Measurements from ENCODE around the gene USP48.
"Not testable (repeated sequence)": the region's sequence is repeated elsewhere in the genome, so short reads cannot be mapped to it uniquely, and the experiment has no call there.

The USP48 gene

GRCh38 chr1:21782868-21783678, at the start of gene USP48:
TSS of gene USP48 (minus strand) at chr1:21783149. CDS start at chr1:21782957, 192 bp downstream.
- DNase-seq = peak; percentile 95

DNA sequence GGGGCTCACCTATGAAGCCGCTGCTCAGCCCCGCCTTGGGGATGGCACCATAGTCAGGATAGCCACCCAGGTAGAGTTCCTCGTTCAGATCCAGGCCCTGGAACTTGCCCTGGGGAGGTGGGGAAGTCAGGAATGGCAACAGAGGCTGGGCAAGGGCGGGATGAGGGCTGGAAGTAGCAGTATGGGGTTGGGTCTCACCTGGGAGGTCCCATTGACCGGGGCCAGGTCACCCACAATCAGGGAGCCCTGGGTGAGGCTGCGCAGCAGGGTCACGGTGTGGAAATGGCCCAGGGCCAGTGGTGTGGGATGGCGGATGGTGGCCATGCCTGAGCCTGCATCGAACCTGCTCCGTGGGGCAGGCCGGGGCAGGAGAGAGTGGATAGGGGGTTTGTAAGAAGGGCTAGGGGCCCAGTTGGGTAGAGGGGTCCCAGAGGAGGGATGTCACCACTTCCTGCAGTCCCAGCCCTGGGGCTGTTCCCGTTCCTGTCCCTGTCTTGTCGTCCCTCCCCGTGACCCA, 48.6 kb upstream of the USP48 start:
- DNase-seq = no peak

GRCh38 chr1:21830792-21831453, 48.0 kb upstream of the USP48 start:
- DNase-seq = no peak

DNA sequence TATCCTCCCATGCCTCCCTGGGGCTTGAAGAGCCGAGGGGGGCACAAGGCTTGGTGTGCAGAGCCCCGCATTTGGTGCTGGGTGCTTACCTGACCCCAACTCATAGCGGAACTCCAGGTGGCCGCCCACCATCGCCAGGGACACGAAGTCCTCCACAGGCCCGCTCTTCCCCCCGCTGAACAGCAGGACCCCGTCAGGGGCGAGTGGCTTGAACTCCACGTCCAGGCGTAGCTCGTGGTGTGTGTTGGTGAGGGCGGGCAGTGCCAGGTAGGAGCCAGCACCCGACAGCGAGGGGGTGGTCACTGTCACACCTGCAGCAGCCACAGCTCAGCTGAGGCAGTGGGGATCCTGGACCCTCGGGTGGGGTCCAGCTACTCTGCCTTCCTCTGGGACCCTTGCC, 46.3 kb upstream of the USP48 start:
- DNase-seq = no peak

DNA sequence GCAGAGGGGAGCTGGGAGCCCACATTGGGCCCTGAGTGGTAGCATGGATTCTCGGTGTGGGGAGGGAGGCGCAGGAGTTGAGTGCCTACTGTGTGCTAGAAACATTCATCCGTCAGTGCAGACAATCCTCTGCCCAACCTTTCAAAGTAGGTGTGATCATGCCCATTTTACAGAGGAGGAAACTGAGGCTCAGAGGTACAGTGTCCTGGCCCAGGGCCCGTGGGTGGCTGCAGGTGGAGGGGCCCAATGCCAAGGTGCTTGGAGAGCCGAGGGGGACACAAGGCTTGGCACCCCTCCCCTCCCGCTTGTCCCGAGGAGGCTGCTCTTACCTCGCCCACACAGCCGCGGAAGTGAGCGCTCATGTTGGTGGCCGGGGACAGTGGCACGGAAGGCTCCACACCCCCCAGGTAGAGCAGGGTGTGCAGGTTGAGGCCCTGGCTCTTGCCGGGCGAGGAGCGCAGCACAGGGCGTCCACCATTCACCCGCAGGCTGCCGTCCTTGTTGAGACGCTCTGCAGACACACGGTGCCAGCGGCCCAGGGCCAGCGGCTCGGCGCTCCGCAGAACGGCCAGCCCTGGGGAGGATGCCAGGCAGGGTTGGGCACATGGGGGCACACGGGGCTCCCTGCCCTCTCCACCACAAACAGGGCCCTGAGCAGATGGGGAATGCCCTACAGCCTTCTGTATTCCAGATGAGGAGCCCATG, 45.7 kb upstream of the USP48 start:
- DNase-seq = no peak

- no peak for DNase-seq
Measured at GRCh38 chr1:21828075-21828474, 45.1 kb upstream of the USP48 start.

DNA sequence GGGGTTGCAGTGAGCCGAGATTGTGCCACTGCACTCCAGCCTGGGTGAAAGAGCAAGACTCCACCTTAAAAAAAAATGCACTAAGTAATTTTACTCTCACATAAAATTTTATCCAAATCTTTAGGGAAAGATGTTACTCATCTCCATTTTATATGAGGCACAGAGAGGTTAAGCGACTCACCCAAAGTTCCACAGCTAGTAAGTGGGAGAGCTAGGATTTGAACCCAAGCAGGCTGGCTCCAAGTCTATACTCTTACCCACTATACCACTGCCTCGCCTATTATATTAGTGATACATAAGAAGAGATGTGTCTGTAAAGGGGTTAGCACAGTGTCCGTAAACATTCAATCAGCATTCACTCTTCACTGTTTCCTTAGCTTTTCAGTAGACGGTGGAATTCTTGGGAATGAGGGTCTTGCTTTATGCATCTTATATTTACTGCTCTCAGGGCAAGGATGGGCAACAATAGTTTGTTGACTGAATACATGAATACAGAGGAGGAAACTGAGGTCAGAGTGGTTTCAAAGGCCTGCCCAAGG, 44.3 kb upstream of the USP48 start:
- DNase-seq = no peak

DNA sequence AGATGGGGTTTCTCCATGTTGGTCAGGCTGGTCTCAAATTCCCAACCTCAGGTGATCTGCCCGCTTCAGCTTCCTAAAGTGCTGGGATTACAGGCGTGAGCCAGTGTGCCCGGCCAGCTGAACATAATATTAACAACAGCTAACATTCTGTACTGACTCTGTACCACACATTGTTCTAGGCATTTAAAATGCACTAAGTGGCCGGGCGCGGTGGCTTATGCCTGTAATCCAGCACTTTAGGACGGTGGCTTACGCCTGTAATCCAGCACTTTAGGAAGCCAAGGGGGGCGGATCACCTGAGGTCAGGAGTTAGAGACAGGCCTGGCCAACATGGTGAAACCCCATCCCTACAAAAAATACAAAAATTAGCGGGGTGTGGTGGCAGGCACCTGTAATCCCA, 43.7 kb upstream of the USP48 start:
- DNase-seq = not testable (repeated sequence)

DNA sequence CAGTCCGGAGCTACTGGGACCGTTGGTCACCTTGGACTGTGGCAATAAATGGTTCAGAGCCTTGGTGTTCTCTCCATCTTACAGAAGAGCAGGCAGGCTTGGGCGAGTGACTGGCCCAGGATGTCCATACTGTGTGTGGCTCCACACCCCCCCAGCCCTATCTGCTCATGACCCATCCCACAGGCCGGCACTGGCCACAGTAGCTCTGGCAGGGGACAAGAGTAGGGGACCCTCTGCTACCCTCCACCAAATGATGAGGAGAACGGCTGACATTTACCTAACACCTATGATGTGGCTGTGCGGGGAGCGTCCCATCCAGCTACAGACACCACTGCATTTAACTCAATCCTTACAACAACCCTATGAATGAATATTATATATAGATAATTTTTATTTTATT, 42.4 kb upstream of the USP48 start:
- DNase-seq = no peak

DNA sequence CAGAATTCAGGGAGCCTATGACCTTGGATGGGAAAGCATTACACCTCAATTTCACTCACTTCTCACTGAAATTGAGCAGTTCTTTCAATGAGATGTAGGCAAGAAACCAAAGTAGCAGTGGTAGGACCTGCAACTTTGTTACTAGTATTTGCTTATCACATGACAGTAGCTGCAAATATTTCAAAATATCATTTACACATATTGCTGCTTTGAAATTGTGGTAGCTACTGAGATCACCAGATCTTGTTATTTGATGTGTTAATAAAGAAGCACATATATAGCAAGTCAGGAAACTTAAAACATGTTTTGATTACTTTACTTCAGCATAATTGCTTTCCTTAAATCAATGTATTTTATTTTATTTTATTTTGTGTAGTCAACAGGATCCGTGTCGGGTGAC, 42.0 kb upstream of the USP48 start:
- DNase-seq = no peak

DNA sequence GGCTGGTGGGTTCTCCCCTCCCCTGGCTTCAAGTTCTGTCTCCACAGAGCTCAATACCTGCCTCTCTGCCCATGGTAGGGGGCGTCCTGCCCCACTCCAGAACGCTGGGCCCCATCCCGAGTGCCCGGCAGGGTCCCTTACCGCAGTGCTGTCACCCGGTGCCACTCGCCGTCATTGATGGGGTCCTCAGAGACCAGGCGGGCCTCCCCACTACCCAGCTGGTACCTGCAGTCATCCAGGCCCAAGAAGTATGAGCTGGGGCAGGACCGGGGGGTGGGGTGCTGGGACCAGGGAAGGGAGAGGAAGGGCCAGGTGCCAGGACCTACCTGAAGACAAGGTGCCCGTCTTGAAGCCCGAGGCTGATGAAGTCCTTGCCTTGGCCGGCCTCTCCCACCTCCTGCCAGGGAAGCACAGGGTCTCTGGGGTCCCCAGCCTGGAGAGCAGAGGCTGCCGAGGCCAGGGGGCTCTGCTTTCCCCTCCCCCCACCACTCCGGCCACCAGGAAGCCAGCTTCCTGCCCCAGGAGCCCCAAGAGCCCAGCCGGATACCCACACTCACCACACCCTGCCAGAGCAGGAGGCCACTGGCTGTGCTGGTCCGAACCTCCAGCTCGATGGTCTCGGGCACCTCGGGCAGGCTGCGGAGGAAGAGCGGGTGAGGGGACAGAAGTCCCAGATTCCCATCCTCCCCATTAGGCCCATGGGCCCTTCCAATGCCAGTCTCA, 41.2 kb upstream of the USP48 start:
- DNase-seq = no peak

GRCh38 chr1:21823206-21823979, 40.4 kb upstream of the USP48 start:
- DNase-seq = no peak

DNA sequence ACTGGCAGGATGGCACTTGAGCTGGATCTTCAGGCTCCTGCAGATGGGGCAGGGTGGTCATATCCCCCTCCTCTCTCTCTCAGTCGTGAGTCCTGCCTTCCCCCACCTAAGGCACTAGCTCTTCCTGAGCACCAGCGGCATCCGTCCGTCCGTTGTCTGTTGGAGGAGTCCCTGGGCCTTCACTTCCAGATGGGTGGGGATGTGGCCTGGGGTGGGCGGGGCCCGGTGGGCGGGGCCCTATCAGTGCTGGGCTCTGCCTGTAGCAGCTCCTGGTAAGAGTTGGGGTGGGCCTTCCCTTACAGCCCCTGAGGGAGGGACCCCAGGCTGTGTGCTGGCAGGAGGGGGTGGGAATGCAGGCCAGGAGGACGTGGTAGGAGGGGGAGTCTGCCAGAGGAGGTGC, 39.4 kb upstream of the USP48 start:
- no peak for DNase-seq

GRCh38 chr1:21821385-21822019, 38.6 kb upstream of the USP48 start:
- DNase-seq = no peak

DNA sequence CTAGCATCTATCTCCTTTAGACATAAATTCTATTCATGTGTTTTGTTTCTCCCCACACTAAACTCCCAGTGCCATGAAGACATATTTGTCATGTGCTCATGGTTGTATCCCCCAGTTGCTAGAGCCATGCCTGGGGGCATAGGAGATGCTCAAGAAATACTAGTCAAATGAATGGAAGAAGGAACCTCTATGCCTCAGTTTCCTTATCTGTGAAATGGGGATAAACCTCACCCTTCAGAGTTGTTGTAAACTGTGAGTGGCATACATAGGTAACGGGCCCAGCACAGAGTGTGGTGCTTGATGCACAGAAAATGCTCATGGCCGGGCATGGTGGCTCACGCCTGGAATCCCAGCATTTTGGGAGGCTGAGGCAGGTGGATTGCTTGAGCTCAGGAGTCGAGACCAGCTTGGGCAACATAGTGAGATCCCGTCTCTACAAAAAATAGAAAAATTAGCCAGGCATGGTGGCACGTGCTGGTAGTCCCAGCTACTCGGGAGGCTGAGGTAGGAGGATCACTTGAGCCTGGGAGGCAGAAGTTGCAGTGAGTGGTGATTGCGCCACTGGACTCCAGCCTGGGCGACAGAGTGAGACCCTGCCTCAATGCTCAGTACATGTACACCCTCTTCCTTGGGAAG, 37.8 kb upstream of the USP48 start:
- DNase-seq = no peak

- no peak for DNase-seq
Measured at GRCh38 chr1:21818656-21819055, 35.7 kb upstream of the USP48 start.

DNA sequence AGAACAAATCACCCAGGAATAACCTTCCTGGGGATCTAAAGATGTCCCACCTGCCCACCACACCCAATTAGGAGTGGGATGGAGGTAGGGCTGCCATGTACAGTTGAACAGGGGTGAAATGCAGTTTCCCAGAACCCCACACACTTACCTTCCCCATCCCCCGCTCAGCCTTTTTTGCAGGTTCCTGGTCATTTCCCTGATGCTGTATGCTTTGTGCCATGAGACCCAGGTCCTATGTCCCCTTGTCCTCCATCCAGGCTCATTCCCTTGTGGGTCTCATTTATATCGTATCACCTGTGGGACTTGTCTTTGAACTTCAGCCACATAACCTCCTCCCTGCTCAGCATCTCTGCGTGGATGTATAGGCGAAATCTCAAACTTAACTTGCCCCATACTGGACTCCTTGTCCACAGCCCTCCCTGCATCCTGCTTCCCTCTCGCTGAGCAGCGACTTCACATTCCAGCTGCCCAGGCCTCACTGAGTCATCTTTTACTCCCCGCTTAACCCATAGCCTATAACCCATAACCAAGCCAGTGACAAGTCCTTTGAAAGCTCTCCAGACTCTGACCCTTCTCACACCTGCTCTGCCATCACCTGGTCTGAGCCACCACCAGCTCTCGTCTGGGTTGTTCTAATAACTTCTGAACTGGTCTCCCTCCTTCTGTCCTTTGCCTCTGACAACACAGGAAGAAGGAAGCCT, 33.8 kb upstream of the USP48 start:
- no peak for DNase-seq

GRCh38 chr1:21815724-21816321, 32.9 kb upstream of the USP48 start:
- DNase-seq = no peak

GRCh38 chr1:21814981-21815582, 32.1 kb upstream of the USP48 start:
- DNase-seq = no peak
